LNCaP clone FGC (cell line): ENCODE data around the gene HOXA6.

Source experiments
- DNase-seq: peaks from one replicate; pipeline ENCODE4 v3.0.0-alpha.2; 2011; ENCODE audit warnings: low read depth
- H3K4me3 ChIP-seq: 2 replicates; pipeline ENCODE4 v1.5.1; 2011; ENCODE audit warnings: mild to moderate bottlenecking, low read depth, low read length, control low read depth
- CTCF ChIP-seq: IDR thresholded peaks from 2 replicates; pipeline ENCODE4 v1.5.1; 2012; ENCODE audit warnings: mild to moderate bottlenecking; ENCODE audit not compliant: control insufficient read depth, insufficient read depth; ENCODE audit errors: extremely low read depth

Gene HOXA6

GRCh38 chr7:27147199-27148030 is at the start of gene HOXA6:
Gene HOXA6, minus strand, starts transcription at chr7:27147774. Its CDS starts 25 bp downstream, at chr7:27147749.
- TF ChIP-seq CTCF, result no peak
- H3K4me3 ChIP-seq, result no peak within 1 kb of the TSS
- DNase-seq, result no peak

- no peak overlapping the region for H3K4me3 ChIP-seq
- peak; percentile 91 for TF ChIP-seq CTCF
- peak; percentile 34 for DNase-seq
These were observed 48.8 kb upstream of the HOXA6 start for GRCh38 chr7:27196287-27196767.

GRCh38 chr7:27194686-27195379 is 47.3 kb upstream of the HOXA6 start:
- TF ChIP-seq CTCF, result no peak
- H3K4me3 ChIP-seq, result no peak overlapping the region
- DNase-seq, result no peak

GRCh38 chr7:27194002-27194352 is 46.4 kb upstream of the HOXA6 start:
- no peak for DNase-seq
- no peak for TF ChIP-seq CTCF
- no peak overlapping the region for H3K4me3 ChIP-seq

GRCh38 chr7:27193335-27194001 is 45.9 kb upstream of the HOXA6 start:
- no peak for TF ChIP-seq CTCF
- H3K4me3 ChIP-seq, result no peak overlapping the region
- DNase-seq, result no peak

GRCh38 chr7:27192546-27193334 is 45.2 kb upstream of the HOXA6 start:
- no peak for TF ChIP-seq CTCF
- no peak for DNase-seq
- no peak overlapping the region for H3K4me3 ChIP-seq
